ENCODE measurements around the gene MSTO1. TPM values are rescaled to one million over a fixed set of nuclear protein-coding genes. Genes with fewer than 3 reads are reported as not detected.
"Not testable (repeated sequence)": the region's sequence is repeated elsewhere in the genome, so short reads cannot be mapped to it uniquely, and the experiment has no call there.

MSTO1 gene
- total and polyA plus RNA-seq, 5 donors from 2014 or later, result 7.0 to 46.0 (median 11.7) TPM

DNA sequence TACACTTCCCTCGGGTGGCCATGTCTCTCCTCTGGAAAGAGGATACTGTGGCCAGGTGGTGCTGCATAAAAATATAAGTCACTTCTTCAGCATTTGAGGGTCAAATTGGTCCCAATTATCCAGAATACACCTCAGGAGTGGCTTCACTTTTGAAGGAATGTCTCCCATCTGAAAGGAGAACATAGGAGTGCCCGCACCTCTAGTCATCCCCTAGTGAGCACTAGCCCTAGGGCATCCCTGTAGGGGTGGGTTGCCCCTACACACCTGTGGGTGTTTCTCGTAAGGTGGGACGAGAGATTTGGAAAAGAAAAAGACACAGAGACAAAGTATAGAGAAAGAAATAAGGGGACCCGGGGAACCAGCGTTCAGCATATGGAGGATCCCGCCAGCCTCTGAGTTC lies 16.4 kb downstream of the MSTO1 start:
- H3K27ac Mint-ChIP-seq; H3K9me3 ChIP-seq (ENCODE audit: control insufficient read depth in 2 of 2, low read length in 2 of 2); H3K27ac ChIP-seq (ENCODE audit: insufficient read depth, low read length, poor library complexity, severe bottlenecking); H3K36me3 ChIP-seq (ENCODE audit: control insufficient read depth, insufficient read depth, low read length); H3K4me1 ChIP-seq (ENCODE audit: control insufficient read depth, insufficient read depth, low read length, poor library complexity, severe bottlenecking); H3K9me3 Mint-ChIP-seq; H3K4me3 ChIP-seq (ENCODE audit: low read depth, low read length); ATAC-seq (ENCODE audit: low read depth in 2 of 2); H3K27me3 Mint-ChIP-seq; H3K4me3 Mint-ChIP-seq; H3K4me1 Mint-ChIP-seq; H3K36me3 Mint-ChIP-seq; H3K27me3 ChIP-seq (ENCODE audit: control insufficient read depth, insufficient read depth, low read length); DNase-seq: not testable (repeated sequence)

DNA sequence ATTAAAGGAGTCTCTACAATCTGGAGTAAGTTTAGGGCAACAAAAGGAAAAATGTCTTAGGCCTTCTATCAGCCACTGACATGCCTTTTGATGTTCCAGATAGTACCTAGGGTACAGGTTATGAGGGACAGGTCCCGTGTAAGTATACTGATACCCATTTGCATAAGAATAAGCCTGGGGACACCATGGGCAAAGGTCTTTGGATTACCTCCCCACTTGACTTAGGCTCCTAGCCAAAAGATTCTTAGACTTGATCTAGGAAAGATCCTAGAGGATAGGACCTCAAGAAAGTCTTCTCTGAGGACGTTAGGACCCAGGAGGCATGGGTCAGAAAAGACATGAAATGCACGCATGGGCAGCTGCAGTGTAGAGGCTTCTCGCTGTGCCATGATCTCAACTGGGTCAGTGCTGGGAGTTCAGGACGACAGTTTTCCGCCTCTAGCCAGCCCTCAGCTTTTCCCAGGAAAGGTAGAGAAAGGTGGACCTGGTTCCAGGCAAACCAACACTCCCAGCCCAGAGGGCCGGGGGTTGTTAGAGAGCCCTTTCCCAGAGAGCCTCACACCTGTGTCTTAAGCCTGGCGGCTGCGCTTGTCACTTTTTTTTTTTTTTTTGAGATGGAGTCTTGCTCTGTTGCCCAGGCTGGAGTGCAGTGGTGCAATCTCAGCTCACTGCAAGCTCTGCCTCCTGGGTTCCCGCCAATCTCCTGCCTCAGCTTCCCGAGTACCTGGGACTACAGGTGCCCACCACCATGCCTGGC lies 26.6 kb downstream of the MSTO1 start:
- no peak overlapping the region for H3K27ac ChIP-seq (ENCODE audit: insufficient read depth, low read length, poor library complexity, severe bottlenecking)

DNA sequence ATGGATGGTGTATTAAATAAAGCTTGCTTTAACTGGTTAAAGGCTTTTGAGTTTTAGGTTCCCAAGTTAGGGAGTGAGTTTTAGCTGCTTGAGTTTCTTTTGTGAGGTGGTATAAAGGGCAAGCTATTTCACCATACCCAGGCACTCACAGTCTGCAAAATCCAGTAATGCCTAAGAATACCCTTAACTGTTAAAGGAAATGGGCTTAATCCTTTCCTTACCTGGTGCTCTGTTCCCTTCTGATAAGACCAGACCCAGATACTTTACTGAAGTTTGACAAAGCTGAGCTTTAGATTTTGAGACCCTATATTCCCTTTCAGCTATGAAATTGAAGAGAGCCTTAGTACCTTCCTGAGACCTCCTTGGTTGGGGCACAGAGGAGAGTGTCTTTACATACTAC lies 30.3 kb downstream of the MSTO1 start:
- Histone ChIP-seq H3K9me3 (ENCODE audit: control insufficient read depth in 2 of 2, low read length in 2 of 2) (peaks cover 12 to 16% of the 10 kb centered on the region in 2 experiments), H3K4me1 (ENCODE audit: control insufficient read depth, insufficient read depth, low read length, poor library complexity, severe bottlenecking) (peaks cover 18% of the 10 kb centered on the region), H3K36me3 (ENCODE audit: control insufficient read depth, insufficient read depth, low read length) (no peaks in the 10 kb centered on the region), H3K4me3 (ENCODE audit: low read depth, low read length) (no peak overlapping the region), H3K27ac (ENCODE audit: insufficient read depth, low read length, poor library complexity, severe bottlenecking) (no peak overlapping the region), H3K27me3 (ENCODE audit: control insufficient read depth, insufficient read depth, low read length) (no peaks in the 10 kb centered on the region)
- peaks cover 8% of the 10 kb centered on the region for H3K27me3 Mint-ChIP-seq
- H3K27ac Mint-ChIP-seq, result no peak overlapping the region
- no peak overlapping the region for H3K4me3 Mint-ChIP-seq
- no peak for ATAC-seq (ENCODE audit: low read depth in 2 of 2)
- DNase-seq, result no peak
- peaks cover 6% of the 10 kb centered on the region for H3K36me3 Mint-ChIP-seq
- peaks cover 4 to 31% (median 17%) of the 10 kb centered on the region in 4 donors for H3K4me1 Mint-ChIP-seq
- H3K9me3 Mint-ChIP-seq, result peaks cover 0 to 17% (median 2%) of the 10 kb centered on the region in 7 donors

More for the DNA sequence above, 26.6 kb downstream of the MSTO1 start:
- no peaks in the 10 kb centered on the region for H3K27me3 ChIP-seq (ENCODE audit: control insufficient read depth, insufficient read depth, low read length)
- H3K36me3 ChIP-seq (ENCODE audit: control insufficient read depth, insufficient read depth, low read length), result no peaks in the 10 kb centered on the region
- Mint-ChIP-seq H3K9me3 (peaks cover 0 to 2% (median under 1%) of the 10 kb centered on the region in 7 donors), H3K4me1 (peaks cover 4 to 31% (median 17%) of the 10 kb centered on the region in 4 donors), H3K36me3 (no peaks in the 10 kb centered on the region), H3K27me3 (peaks cover 4% of the 10 kb centered on the region), H3K27ac (peak overlapping the region; percentile 96 to 98 (median 96)), H3K4me3 (peak overlapping the region; percentile 81 to 98 (median 94))
- peaks cover under 1 to 3% of the 10 kb centered on the region in 2 experiments for H3K9me3 ChIP-seq (ENCODE audit: control insufficient read depth in 2 of 2, low read length in 2 of 2)
- no peak for ATAC-seq (ENCODE audit: low read depth in 2 of 2)
- H3K4me1 ChIP-seq (ENCODE audit: control insufficient read depth, insufficient read depth, low read length, poor library complexity, severe bottlenecking), result peaks cover 18% of the 10 kb centered on the region
- peak overlapping the region; percentile 95 for H3K4me3 ChIP-seq (ENCODE audit: low read depth, low read length)
- DNase-seq, result no peak

DNA sequence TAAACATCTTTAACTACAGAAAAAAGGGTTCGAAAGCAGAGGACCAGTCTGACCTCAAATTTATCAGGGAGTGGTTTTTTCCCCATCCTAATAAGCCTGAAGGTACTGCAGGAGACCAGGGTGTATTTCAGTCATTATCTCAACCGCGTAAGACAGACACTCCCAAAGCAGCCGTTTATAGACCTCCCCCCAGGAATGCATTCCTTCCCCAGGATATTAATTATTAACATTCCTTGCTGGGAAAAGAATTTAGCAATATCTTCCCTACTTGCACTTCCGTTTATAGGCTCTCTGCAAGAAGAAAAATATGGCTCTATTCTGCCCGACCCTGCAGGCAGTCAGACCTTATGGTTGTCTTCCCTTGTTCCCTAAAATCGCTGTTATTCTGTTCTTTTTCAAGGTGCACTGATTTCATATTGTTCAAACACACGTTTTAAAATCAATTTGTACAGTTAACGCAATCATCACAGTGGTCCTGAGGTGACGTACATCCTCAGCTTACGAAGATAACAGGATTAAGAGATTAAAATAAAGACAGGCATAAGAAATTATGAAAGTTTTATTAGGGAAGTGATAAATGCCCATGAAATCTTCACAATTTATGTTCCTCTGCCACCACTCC lies 32.7 kb downstream of the MSTO1 start:
- Mint-ChIP-seq H3K27me3 (peaks cover 13% of the 10 kb centered on the region), H3K9me3 (peaks cover 0 to 17% (median 2%) of the 10 kb centered on the region in 7 donors)
- H3K4me3 Mint-ChIP-seq; H3K27me3 ChIP-seq (ENCODE audit: control insufficient read depth, insufficient read depth, low read length); H3K27ac ChIP-seq (ENCODE audit: insufficient read depth, low read length, poor library complexity, severe bottlenecking); H3K4me3 ChIP-seq (ENCODE audit: low read depth, low read length); DNase-seq; H3K4me1 Mint-ChIP-seq; H3K36me3 Mint-ChIP-seq; H3K4me1 ChIP-seq (ENCODE audit: control insufficient read depth, insufficient read depth, low read length, poor library complexity, severe bottlenecking); H3K27ac Mint-ChIP-seq; ATAC-seq (ENCODE audit: low read depth in 2 of 2); H3K36me3 ChIP-seq (ENCODE audit: control insufficient read depth, insufficient read depth, low read length): not testable (repeated sequence)
- peaks cover 12 to 16% of the 10 kb centered on the region in 2 experiments for H3K9me3 ChIP-seq (ENCODE audit: control insufficient read depth in 2 of 2, low read length in 2 of 2)

DNA sequence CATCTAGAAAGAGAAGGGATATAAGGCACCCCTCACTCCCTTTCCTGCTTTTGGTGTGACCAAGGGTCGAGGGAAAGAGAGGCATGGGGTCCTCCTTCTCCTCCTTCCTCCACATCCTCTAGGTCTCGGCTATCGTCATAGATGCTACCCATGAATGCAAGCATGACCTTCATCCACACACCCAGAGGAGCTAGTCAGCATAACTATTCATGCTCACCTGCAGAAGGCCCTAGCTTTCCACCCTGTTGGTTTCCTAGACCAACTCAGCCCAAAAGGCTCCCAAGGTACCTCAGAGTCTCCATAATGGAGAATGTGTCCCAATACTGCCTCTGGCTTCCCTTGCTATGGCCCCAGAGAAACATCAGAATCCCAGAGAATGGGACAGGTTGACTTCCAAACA lies 33.2 kb downstream of the MSTO1 start:
- H3K9me3 ChIP-seq (ENCODE audit: control insufficient read depth in 2 of 2, low read length in 2 of 2), result peaks cover 12 to 16% of the 10 kb centered on the region in 2 experiments
- no peaks in the 10 kb centered on the region for H3K36me3 ChIP-seq (ENCODE audit: control insufficient read depth, insufficient read depth, low read length)
- Mint-ChIP-seq H3K4me3 (peak overlapping the region in 1 of 4 donors; percentile 51), H3K27me3 (peaks cover 13% of the 10 kb centered on the region), H3K4me1 (peaks cover 0 to 6% (median 1%) of the 10 kb centered on the region in 4 donors), H3K9me3 (peaks cover 0 to 17% (median 2%) of the 10 kb centered on the region in 7 donors), H3K27ac (no peak overlapping the region), H3K36me3 (peaks cover 6% of the 10 kb centered on the region)
- ATAC-seq (ENCODE audit: low read depth in 2 of 2) (no peak), DNase-seq (no peak)
- no peaks in the 10 kb centered on the region for H3K4me1 ChIP-seq (ENCODE audit: control insufficient read depth, insufficient read depth, low read length, poor library complexity, severe bottlenecking)
- no peak overlapping the region for H3K27ac ChIP-seq (ENCODE audit: insufficient read depth, low read length, poor library complexity, severe bottlenecking)
- no peak overlapping the region for H3K4me3 ChIP-seq (ENCODE audit: low read depth, low read length)
- H3K27me3 ChIP-seq (ENCODE audit: control insufficient read depth, insufficient read depth, low read length), result no peaks in the 10 kb centered on the region

DNA sequence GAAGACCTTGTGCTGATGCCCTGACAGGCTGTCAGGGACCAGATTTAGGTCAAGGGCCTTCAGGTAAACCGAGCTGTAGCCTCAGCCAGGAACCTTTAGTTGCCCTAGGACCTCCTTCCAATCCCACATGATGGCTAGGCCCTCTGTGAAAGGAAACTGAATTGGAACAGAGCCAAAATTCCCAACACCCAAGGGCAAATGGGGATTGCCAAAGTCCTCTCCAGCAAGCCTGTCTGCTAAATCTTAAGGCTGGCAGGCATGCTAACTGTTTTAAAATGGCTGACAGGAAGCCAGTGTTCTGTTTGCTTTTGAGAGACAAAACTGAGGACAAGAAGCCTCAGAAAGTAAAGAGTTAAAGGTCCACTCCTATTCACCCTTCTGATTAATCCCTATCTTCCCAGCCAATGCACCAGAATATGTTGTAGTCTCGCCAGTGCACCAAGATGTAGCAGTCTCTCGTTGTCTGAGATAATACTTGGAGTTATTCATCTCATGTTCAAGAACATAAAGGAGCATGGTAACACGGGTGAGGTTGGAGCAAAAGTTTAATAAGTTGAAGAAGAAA lies 35.1 kb downstream of the MSTO1 start:
- no peak overlapping the region for H3K27ac ChIP-seq (ENCODE audit: insufficient read depth, low read length, poor library complexity, severe bottlenecking)
- Mint-ChIP-seq H3K27me3 (peaks cover 13% of the 10 kb centered on the region), H3K9me3 (peaks cover 0 to 17% (median 2%) of the 10 kb centered on the region in 7 donors), H3K4me1 (no peaks in the 10 kb centered on the region), H3K36me3 (peaks cover 6% of the 10 kb centered on the region), H3K4me3 (no peak overlapping the region), H3K27ac (peak overlapping the region in 1 of 3 donors; percentile 52)
- no peaks in the 10 kb centered on the region for H3K4me1 ChIP-seq (ENCODE audit: control insufficient read depth, insufficient read depth, low read length, poor library complexity, severe bottlenecking)
- H3K36me3 ChIP-seq (ENCODE audit: control insufficient read depth, insufficient read depth, low read length), result no peaks in the 10 kb centered on the region
- DNase-seq (no peak), ATAC-seq (ENCODE audit: low read depth in 2 of 2) (no peak)
- no peaks in the 10 kb centered on the region for H3K27me3 ChIP-seq (ENCODE audit: control insufficient read depth, insufficient read depth, low read length)
- H3K9me3 ChIP-seq (ENCODE audit: control insufficient read depth in 2 of 2, low read length in 2 of 2), result peaks cover 12 to 16% of the 10 kb centered on the region in 2 experiments
- no peak overlapping the region for H3K4me3 ChIP-seq (ENCODE audit: low read depth, low read length)

DNA sequence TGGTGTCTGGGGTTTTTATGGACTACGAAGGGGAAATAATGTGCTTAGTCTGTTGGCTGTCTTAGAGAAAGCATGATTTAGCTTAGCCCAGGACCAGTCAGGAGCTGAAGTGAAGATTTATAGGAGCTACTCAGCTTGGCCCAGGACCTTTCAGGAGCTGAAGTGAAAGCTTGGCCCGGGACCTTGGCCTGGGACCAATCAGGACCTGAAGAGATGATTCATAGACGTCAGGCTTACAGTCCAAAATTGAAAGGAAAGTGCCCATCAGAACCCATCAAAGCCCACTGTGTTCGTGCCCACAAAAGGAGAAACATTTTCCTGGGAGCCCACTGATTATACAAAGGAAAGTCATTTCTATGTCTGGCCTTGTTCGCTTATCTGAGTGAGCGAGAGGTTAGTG lies 35.6 kb downstream of the MSTO1 start:
- no peaks in the 10 kb centered on the region for H3K27me3 ChIP-seq (ENCODE audit: control insufficient read depth, insufficient read depth, low read length)
- no peaks in the 10 kb centered on the region for H3K36me3 ChIP-seq (ENCODE audit: control insufficient read depth, insufficient read depth, low read length)
- no peak overlapping the region for H3K27ac ChIP-seq (ENCODE audit: insufficient read depth, low read length, poor library complexity, severe bottlenecking)
- Mint-ChIP-seq H3K4me1 (no peaks in the 10 kb centered on the region), H3K27ac (peak overlapping the region in 1 of 3 donors; percentile 52), H3K4me3 (no peak overlapping the region), H3K36me3 (peaks cover 6% of the 10 kb centered on the region), H3K9me3 (peaks cover 0 to 17% (median 0%) of the 10 kb centered on the region in 7 donors), H3K27me3 (peaks cover 13% of the 10 kb centered on the region)
- H3K4me3 ChIP-seq (ENCODE audit: low read depth, low read length), result no peak overlapping the region
- DNase-seq (no peak), ATAC-seq (ENCODE audit: low read depth in 2 of 2) (no peak)
- H3K4me1 ChIP-seq (ENCODE audit: control insufficient read depth, insufficient read depth, low read length, poor library complexity, severe bottlenecking), result no peaks in the 10 kb centered on the region
- H3K9me3 ChIP-seq (ENCODE audit: control insufficient read depth in 2 of 2, low read length in 2 of 2), result peaks cover 12 to 16% of the 10 kb centered on the region in 2 experiments

Measured in CD4-positive, CD25-positive, alpha-beta regulatory T cell (primary cell).